OCI-LY7 (cell line): ENCODE results near the gene HSBP1L1.

Experiments used
- CTCF ChIP-seq: fragments of 200-600 bp; sonication (generic); conservative IDR thresholded peaks from 2 replicates; pipeline ENCODE4 v1.5.1; 2014; ENCODE audit warnings: mild to moderate bottlenecking, antibody characterized with exemption, low read length, moderate library complexity, mixed read lengths
- EZH2phosphoT487 ChIP-seq: fragments of 200-600 bp; sonication (generic); IDR thresholded peaks from 2 replicates; pipeline ENCODE4 v1.6.1; 2018; ENCODE audit warnings: low read depth, borderline replicate concordance, mild to moderate bottlenecking, mixed run types, antibody characterized with exemption, low read length, moderate library complexity, mixed read lengths

- TF ChIP-seq CTCF (no peak), EZH2phosphoT487 (no peak)
Measured at GRCh38 chr18:79988451-79989194, 24.2 kb downstream of the HSBP1L1 start, which contains the start of gene TXNL4A.
